ENCODE data around the gene PRMT7. TPM values are rescaled to one million over a fixed set of nuclear protein-coding genes. Genes with fewer than 3 reads are reported as not detected.

Gene PRMT7
- total and polyA plus RNA-seq, 10 donors: 25.0 to 66.4 (median 42.0) TPM

DNA sequence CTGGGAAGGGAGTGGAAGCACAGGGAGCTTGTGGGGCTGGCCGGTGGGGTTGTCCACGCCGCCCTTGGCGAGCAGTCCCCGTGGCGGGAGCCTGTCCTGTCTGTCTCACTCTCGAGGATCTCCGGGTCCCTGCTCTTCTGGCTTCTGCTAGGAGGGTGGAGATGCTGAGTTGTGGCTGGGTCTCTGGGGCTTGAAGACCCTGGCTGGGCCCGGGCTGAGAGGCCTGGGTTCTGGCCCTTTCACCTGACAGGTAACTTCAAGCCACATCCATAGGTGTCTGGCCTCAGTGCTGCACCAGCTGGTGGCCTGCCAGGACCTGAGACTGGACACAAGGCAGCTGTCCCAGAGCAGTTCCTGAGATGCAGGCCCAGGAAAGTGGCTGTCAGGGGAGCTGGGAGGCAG is 46.7 kb downstream of the PRMT7 start:
- Histone ChIP-seq H3K27me3 (replicated peaks in 1 of 7) (no peaks in the 10 kb centered on the region), H3K4me3 (no peak overlapping the region), H3K4me1 (peaks cover 20 to 40% (median 34%) of the 10 kb centered on the region in 6 donors), H3K27ac (no peak overlapping the region), H3K9me3 (no peaks in the 10 kb centered on the region), H3K36me3 (peaks cover 0 to 89% (median 53%) of the 10 kb centered on the region in 6 donors)
- no peak for DNase-seq
- intact Hi-C loops (cut with DNase I; ENCODE audit: low total_unique reads): no loop called here
- WGBS, 5 donors: 88 to 93% (median 91%) methylated on average over 9 of the region's 9 CpGs; no CpG with 5 or more reads in 1 of the 5 donors
- TF ChIP-seq, protein P1, sequence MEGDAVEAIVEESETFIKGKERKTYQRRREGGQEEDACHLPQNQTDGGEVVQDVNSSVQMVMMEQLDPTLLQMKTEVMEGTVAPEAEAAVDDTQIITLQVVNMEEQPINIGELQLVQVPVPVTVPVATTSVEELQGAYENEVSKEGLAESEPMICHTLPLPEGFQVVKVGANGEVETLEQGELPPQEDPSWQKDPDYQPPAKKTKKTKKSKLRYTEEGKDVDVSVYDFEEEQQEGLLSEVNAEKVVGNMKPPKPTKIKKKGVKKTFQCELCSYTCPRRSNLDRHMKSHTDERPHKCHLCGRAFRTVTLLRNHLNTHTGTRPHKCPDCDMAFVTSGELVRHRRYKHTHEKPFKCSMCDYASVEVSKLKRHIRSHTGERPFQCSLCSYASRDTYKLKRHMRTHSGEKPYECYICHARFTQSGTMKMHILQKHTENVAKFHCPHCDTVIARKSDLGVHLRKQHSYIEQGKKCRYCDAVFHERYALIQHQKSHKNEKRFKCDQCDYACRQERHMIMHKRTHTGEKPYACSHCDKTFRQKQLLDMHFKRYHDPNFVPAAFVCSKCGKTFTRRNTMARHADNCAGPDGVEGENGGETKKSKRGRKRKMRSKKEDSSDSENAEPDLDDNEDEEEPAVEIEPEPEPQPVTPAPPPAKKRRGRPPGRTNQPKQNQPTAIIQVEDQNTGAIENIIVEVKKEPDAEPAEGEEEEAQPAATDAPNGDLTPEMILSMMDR (IDR thresholded peaks at IDR 0.05 in 8 of 11, conservative IDR thresholded peaks at IDR 0.05 in 3 of 11): no peak
- no peak for TF ChIP-seq POLR2AphosphoS5 (IDR thresholded peaks at IDR 0.05)

DNA sequence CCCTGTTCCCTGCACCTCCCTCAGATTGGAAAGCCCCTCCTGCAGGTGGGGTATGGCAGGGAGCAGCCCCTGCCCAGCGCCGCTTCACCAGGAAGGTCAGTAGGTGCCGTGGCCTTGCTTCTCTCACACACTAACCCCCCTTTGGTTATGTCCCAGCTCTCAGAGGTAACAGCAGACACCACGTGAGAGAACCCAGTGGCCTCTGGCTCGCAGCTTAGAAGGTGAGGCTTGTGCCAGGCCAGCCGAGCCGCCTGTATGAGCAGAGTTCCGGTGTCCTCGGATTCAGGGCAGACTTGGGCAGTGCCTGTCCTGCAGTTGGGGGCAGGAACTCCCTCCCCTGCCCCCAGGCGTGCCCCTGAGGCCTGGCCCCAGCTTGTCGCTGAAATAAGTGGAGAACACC is 47.1 kb downstream of the PRMT7 start:
- H3K27ac ChIP-seq: no peak overlapping the region
- no peak for DNase-seq
- WGBS, 5 donors: 79 to 87% (median 83%) methylated on average over 4 to 11 of the region's 11 CpGs

DNA sequence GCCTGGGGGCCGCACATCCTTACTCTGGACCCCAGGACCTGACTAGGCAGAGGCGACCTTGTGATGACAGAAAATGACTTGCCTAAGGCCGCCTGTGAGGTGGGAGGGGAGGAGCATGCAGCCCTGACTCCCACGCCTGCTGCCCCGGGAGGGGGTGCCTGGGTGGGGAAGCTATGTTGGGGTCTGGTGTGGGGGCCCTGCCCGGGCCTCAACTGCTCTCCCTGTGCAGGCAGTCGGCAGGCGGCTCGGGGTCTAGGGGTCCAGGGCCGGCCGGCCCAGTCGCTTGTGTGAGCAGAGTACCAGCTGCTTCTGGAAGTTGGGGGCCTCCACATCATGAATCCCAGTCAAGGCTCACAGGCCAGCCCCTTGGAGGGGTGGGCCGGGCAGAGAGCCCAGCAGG is 48.1 kb downstream of the PRMT7 start:
- DNase-seq: no peak
- intact Hi-C loops (cut with DNase I; ENCODE audit: low total_unique reads): no loop called here
- Histone ChIP-seq H3K36me3 (peaks cover 0 to 75% (median 40%) of the 10 kb centered on the region in 6 donors), H3K27ac (no peak overlapping the region), H3K27me3 (replicated peaks in 1 of 7) (peaks cover 0 to under 1% (median 0%) of the 10 kb centered on the region in 7 donors), H3K9me3 (no peaks in the 10 kb centered on the region), H3K4me1 (peaks cover 20 to 44% (median 34%) of the 10 kb centered on the region in 6 donors), H3K4me3 (no peak overlapping the region)
- WGBS, 5 donors: 81 to 92% (median 91%) methylated on average over 5 to 13 of the region's 13 CpGs
- TF ChIP-seq POLR2A (IDR thresholded peaks at IDR 0.05): no peak
- TF ChIP-seq POLR2AphosphoS5 (IDR thresholded peaks at IDR 0.05): no peak
- TF ChIP-seq, protein P1 (IDR thresholded peaks at IDR 0.05 in 8 of 11, conservative IDR thresholded peaks at IDR 0.05 in 3 of 11): no peak

More for the DNA sequence above, 47.1 kb downstream of the PRMT7 start:
- H3K36me3 ChIP-seq: peaks cover 0 to 85% (median 50%) of the 10 kb centered on the region in 6 donors
- no peaks in the 10 kb centered on the region for H3K9me3 ChIP-seq
- H3K27me3 ChIP-seq (replicated peaks in 1 of 7): no peaks in the 10 kb centered on the region
- TF ChIP-seq POLR2AphosphoS5 (IDR thresholded peaks at IDR 0.05): peak in 1 of 3 donors; percentile 34
- TF ChIP-seq, protein P1 (IDR thresholded peaks at IDR 0.05 in 8 of 11, conservative IDR thresholded peaks at IDR 0.05 in 3 of 11): no peak
- intact Hi-C loops (cut with DNase I; ENCODE audit: low total_unique reads): no loop called here
- no peak overlapping the region for H3K4me3 ChIP-seq
- H3K4me1 ChIP-seq: peaks cover 20 to 40% (median 34%) of the 10 kb centered on the region in 6 donors

DNA sequence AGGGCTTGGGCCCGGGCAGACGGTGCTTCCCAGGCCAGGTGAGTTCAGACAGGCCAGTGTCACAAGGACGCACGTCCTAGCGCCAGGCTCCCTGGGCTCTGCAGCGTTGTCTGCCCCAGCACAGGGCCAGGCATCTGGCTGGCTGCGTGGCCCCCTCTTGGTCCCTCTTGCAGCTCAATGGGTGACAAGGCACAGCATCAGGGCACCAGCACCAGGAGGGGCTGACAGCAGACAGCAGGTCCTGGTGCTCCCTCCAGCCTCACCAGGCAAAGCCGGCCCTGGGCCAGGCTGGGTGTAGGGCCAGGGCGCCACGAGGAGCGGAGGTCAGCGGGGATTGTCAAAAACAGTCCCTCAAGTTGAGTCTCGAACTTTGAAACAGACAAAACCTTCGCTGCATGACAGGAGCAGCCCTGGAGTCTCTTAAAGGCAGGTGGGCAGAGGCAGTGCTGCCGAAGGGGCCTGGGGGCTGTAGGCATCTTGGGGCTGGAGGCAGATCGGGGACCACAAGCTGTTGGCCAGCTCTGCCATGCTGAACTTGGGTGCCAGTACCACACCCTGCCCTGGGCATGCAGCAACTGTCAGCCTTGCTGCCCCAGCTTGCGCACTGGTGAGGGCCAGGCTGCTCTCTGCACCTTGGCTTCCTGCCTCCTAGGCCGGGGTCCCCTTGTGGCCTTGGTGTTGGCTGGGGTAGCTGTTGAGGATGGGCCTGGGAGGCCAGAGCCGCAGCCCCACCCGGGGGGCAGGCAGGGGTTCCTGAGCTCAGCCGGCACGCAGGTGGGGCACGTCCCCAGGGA is 48.8 kb downstream of the PRMT7 start:
- no peaks in the 10 kb centered on the region for H3K9me3 ChIP-seq
- H3K27me3 ChIP-seq (replicated peaks in 1 of 7): peaks cover 0 to 6% (median 0%) of the 10 kb centered on the region in 7 donors
- peaks cover 21 to 51% (median 39%) of the 10 kb centered on the region in 6 donors for H3K4me1 ChIP-seq
- H3K4me3 ChIP-seq: no peak overlapping the region
- H3K27ac ChIP-seq: no peak overlapping the region
- no peak for DNase-seq
- H3K36me3 ChIP-seq: peaks cover 0 to 69% (median 33%) of the 10 kb centered on the region in 6 donors
- TF ChIP-seq POLR2A (IDR thresholded peaks at IDR 0.05): no peak
- peak in 1 of 3 donors; percentile 34 for TF ChIP-seq POLR2AphosphoS5 (IDR thresholded peaks at IDR 0.05)
- TF ChIP-seq, protein P1 (IDR thresholded peaks at IDR 0.05 in 8 of 11, conservative IDR thresholded peaks at IDR 0.05 in 3 of 11): no peak
- WGBS, 5 donors: 83 to 89% (median 86%) methylated on average over 10 to 23 of the region's 23 CpGs
- intact Hi-C loops (cut with DNase I; ENCODE audit: low total_unique reads): no loop called here
